Pulmonary artery endothelial cell (primary cell): Measurements from ENCODE around the gene SYTL3. TPM values are rescaled to one million over a fixed set of nuclear protein-coding genes. Genes with fewer than 3 reads are reported as not detected.
A peak's percentile ranks its signal among the peaks of the same experiment; 100 is the strongest.

Experiments used
- DNase-seq: peaks from one replicate; pipeline ENCODE4 v3.0.0-alpha.2; 2011; ENCODE audit warnings: low read depth, low spot score
- total RNA-seq: library from RNA; depleted of rRNA; stranded (reverse); fragments of >200 nt; gene quantifications from 2 replicates; pipeline ENCODE4 v1.2.3, GENCODE V29; 2014

The SYTL3 gene
- total RNA-seq, 1 donor from 2014 or later, result 0.92 TPM

DNA sequence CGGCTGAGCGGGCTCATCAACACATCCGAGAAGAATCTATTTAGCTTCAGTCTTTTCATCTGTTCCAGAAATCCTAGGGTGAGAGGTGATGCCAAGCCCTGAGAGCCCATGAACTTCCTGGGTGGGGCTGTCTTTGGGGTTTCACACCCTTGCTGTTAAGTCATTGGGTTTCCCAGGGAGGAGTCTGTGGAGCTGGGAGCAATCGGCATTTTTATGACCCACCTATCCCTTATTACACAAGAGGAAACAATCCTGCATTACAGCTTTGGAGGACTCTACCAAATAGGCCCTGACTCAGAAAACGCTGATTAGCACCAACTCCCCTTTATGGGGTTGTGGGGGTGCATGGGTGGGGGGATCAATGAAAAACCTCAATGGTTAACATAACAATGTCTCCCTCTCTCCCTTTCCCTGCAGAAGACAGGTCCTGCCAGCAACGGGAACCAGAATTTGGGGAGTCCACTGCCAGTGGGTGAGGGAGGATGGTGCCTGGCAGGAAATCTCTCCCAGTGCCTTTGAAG, 123.1 kb downstream of the SYTL3 start:
- no peak for DNase-seq

DNA sequence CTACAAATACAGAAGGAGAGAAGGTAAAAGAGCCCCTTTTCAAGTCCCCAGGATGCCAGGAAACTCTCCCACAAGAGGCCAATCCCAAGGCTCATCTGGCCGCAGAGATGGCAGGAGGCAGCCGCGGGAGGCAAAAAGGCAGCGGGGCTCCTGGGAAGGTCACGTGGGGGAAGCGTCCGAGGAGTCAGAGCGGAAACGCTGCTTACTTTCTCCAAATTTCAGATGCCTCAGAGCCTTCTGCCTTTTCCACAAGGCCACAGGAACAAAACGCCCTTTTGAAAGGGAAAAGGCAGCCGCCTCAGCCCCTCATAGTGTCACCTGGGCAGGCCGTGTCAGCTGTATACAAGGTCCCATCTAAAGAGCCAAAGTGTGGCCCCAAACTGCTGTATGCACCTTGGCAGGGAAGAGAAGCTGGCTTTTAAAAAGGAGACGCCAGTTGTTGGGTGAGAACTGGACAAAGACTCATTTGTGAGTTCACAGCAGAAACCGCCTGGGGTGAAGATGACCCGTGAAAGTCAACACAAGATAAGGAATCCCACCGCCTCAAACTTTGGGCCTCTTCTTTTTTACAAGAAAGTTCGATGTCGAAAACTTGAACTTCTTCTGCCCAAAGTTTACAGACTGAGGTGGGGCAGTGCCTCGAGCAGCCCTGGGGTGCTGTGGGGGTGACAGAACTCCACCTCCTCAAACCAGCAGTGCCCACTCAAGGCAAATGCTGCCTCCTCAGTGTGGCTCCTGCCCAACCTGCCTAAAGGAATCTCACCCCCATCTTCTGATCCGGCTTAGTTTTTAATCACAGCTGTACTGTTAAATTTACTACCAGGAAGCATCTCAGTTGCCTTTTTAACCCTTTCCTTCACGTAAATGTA, 124.0 kb downstream of the SYTL3 start:
- DNase-seq, result no peak

DNA sequence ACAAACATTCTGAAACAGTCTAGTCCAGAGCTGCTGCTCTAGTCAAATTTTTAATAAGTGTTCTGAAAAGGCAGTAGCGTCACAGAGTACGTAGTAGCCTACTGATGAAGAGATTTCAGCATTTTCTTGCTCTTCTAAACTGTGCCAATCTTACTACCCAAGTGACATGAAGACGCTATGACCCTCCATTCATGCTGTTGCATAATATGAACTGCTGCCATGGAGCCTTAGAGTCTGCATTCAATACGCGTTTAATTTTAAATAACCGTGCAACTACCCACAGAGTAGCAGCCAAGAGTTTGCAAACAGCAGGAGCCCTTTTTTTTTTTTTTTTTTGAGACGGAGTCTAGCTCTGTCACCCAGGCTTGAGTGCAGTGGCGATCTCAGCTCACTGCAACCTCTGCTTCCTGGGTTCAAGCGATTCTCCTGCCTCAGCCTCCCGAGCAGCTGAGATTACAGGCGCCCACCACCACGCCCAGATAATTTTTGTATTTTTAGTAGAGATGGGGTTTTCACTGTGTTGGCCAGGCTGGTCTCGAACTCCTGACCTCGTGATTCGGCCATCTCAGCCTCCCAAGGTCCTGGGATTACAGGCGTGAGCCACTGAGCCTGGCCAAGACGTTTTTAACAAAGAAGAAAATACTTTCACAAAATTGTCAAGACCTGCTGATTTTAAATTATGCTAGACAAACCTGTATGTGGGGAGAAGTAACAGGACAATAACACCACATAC, 125.0 kb downstream of the SYTL3 start:
- DNase-seq, result no peak

DNA sequence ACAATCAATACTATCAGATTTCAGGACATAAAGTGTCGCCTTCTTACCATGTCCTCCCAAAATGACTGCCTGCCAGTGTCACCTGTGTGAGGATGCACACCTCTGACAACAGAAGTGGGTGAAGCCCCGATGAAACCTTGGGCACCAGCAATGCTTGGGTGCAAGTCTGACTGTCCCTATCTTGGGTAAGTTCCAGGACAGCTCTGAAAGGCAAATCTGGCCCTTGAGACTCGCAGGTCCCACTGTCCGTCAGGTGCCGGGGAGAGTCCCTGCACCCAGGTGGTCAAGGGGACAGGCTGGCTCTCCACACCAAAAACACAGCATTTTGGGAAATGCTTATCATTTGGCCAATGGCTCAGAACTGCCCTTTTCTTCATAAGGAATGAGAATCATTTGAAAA, 126.0 kb downstream of the SYTL3 start:
- DNase-seq, result no peak

DNA sequence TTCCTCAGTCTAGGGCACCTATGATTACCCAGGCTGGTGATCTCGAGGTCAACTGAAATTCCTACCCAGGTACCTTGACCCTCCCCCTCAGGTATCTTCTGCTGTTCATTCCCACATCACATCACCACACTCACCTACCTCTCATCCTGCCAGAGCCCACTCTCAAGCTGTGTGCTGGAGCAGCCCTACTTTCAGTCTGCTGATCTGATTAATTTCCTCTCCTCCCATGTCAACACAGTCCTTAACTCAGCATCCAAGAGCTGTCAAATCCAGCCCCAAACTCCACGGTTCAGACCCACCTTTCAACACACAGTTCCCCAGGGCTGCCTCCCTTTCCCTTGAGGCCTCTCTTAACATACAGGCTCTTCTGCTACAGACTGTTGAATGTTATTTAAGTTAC, 126.9 kb downstream of the SYTL3 start:
- DNase-seq, result no peak

DNA sequence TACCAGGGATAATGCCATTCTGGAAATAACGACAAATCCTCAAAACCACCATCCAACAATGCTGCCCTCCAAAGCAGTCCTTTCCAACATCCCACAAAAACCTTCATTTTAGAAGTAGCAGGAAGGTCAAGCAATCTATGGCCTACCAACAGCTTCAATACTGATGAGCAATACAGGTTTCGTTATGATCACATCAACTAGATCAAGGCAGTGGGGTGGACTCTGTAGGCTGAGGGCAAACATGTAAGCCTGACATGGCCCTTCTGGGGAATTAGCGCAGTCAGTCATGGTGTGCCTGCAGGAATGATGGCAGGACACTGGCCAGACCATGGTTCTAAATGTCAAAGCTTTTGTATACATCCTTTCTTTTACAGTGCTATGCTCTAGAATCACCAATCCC, 127.7 kb downstream of the SYTL3 start:
- no peak for DNase-seq

DNA sequence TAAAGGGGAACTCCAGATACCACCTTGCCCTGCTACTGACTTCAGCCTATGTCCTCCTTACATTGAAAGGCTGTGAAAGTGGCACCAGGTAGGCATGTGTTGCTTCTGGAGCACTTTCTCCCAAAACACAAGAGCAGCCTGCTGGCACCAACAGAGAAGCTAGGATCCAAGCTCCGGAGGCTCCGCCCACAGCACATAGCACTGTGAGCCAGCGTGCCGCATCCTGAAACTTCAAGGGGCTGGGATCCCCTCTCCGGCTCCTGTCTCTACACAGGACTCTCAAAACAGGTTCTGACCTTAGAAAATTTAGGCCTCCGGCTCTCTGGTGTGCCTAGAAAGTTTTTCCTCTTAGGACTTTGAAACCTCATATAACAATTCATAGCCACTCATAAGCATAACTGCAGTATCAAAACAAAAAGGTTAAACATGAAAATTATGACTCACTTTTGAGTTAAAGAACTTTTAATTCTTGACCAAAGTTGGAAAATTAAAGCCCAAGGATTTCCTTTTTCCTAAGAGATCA, 128.2 kb downstream of the SYTL3 start:
- no peak for DNase-seq

DNA sequence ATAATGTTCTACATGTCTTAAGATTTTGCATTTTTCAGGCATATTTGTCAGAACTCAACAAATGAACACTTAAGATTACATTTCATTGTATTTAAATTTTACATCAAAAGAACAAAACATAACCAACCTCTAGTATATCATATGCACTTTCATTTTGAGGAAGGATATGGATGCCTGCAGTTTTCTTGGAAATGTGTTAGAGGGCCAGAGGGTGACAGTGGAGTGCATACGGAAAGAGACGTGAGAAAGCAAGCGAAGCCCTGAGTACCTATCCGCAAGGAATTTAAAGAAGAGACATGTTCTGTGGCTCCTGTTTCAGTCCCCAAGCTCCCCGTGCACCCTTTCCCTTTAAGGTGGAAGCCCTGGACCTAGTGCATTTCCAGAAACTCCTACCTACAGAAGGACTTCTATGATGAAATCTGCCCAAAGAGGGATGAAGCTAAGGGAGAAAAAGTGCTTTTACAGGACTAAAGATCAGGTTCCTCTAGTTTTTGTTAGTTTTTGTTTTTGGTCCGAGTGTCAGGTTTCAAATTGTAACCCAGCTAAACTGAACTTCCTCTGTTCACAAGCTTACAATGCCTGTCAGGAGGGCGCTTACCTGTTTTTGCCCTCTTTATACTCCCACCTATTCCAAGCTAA, 130.5 kb downstream of the SYTL3 start:
- no peak for DNase-seq

DNA sequence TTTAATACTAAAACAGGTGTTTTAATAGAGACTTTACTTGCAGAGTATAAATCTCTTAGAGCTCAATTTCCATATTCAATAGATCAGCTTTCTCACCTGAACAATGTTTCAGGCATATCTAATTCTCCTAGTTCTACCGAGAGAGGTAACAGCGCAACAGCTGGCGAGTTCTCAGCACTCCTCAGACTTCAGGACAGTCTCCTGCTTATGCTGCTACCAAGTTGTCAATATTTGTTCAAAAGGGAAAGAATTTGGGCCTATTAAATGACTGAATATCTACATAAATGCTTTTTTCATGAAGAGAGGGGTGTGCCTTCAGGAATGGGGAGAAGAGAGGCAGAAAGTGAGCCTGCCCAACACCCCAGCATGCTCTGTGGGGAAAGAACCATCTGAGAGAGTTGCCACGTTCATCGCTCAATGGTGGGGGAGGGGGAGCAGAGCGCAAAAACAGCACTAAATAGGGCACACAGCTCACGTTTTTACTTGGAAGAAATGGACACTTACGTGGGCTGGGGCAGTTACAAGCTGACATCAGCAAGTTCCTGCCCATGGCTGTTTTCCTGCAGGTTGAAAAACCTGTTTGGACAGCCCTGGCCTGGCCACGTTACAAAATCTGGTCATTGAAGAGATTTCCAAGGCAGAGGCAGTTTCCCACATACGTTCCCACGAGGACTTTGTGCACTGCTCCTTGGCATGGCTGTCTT, 131.3 kb downstream of the SYTL3 start:
- no peak for DNase-seq

DNA sequence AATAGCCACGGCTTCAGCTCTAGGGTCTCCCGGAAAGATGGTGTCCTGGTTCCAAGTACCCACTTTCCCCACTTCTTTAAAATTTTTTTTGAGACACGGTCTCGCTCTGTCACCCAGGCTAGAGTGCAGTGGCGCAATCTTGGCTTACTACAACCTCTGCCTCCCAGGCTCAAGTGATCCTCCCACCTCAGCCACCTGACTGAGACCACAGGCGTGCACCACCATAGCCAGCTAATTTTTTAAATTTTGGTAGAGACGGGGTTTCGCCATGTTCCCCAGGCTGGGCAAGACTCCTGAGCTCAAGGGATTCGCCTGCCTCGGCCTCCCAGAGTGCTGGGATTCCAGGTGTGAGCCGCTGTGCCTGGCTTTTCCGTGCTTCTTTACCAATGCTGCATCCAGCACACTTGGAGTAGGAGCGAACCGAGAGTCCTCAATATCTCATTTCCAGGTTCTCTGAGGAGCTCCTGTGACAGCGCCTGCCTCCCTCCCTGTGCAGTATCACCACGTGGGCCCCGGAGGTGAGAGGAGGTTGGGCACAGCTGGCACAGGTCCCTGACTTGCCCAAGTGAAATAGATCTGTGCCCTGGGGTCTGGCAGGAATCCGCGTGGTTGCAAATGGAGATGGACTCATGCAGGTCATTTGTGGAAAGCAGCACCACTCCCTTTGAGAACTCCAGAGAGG, 132.0 kb downstream of the SYTL3 start:
- no peak for DNase-seq

DNA sequence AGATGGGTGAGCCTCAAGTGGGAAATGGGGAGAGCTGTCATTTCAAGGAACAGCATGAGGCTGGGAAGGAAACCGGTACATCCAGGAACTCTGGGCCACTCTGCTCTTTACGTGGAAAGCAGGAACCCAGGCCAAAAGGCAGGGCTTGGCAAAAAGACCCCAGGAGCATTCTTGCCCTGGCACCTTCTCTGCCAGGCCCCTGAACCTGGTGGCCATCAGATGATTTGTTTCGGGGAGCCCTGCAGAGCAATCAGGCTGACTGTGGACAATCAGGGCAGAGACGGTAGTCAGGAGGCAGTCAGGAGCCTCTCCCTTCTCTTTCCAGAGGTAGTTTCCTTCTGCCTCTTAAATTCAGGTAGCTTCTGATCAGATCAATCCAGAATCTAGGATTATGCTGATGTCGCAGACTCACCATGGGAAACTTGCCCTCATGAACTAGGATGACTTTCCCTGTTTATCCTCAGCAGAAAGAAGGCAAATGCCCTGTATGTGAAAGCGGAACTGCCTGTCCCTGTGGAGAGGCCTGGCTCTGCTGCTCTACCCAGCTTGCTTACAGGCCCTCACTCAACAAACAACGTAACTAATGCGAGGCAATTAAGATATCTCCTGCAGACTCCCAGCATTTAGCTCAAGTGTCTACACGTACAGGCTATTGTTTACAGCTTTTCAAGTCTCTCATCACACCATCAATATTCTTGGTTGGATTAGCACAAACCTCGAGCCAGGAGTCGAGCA, 132.7 kb downstream of the SYTL3 start:
- DNase-seq, result no peak

DNA sequence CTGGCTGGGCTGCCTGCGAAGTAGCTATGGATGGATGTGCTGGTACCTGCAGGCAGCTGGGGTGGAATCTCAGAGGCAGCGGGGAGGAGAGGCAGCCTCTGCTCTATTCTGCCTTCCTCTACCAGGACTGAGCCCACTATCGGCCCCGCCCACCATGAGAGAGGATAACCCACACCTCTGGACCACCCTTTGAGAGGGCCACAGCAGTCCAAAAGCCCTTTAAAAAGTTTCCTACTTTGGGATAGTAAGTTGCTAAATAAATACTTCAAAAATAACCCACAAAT, 133.3 kb downstream of the SYTL3 start:
- no peak for DNase-seq

DNA sequence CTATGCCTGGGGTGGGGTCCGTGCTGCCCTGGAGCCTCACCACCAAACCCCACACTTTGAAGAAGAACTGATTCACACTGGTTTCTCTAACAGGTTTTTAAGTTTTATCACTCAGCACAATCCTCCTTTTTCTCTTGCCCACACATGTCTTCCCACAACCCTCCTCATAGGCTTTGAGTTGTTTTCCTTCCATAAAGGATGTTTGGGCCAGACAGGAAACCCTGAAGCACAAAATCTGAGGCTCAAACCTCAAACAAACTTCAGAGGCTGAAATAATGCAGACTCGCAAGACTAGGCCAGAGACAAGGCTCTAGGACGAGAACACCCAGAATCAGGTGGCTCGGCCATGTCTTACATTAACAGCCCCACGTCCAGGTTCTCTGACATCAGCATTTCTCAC, 134.0 kb downstream of the SYTL3 start:
- no peak for DNase-seq

DNA sequence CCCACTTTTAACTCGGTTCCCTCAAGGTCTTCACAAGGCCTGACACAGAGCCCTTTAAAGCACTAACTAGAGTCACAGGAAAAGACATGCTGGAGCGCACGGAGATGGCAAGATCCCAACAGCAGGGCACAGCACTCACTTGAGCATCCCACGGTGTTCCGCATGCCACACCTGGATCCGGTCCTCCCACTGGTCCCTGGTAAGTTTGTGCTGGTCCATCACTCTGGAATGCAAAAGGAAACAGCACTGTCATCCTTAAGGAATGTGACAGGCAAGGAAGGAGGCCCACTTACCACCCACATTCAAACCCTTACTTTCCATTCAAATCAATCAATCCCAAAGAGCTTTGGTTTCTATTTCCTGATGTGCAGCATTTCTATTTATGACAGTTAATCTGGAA, 134.7 kb downstream of the SYTL3 start:
- DNase-seq, result peak; percentile 41

DNA sequence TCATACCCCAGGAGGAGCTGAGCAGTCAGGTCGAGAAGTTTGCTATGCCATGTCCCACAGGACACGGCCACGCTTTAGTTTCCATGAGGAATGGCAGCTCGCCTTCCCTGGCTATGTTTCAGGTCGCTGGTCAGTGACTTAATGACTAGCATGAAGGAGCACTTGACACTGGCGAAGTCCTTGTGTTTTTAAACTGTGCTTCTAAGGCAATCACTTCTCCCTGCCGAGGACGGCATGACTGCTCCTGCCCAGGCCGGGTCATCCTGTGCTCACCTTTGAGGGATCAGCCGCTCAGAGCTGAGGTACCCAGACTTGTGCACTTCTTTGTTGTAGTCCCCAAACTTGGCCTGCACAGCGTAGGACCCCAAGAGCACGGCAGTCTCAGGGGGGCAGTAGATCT, 135.2 kb downstream of the SYTL3 start:
- no peak for DNase-seq

DNA sequence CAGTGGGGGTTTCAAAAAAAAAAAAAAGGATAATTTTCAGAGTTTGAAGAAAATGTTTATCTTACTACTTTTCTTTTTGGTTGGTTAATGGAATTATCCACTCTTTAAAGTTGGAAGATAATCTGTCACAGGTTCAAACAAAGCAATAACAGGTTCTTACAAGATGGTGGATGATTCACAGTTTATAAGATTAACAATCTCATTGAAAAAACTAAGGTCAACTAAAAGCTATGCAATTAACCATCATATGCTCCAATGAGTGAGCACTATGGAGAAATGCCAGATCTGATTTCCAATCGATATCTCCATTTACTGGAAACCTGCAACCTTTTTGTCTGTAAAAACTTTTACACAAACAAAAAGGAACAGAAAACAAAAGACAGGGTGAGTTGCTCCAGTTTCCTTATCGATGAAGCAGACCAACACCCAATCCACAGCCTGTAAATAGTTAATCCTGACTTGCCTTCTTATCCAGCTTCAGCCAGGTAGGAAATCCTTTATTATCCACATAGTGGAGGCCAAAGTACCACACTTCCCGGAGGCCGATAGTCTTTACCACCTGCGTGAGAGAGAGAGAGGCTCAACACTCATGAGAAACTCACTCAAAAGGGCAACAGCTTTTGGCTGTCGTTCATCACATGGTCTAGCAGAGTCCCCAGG, 136.9 kb downstream of the SYTL3 start:
- no peak for DNase-seq

DNA sequence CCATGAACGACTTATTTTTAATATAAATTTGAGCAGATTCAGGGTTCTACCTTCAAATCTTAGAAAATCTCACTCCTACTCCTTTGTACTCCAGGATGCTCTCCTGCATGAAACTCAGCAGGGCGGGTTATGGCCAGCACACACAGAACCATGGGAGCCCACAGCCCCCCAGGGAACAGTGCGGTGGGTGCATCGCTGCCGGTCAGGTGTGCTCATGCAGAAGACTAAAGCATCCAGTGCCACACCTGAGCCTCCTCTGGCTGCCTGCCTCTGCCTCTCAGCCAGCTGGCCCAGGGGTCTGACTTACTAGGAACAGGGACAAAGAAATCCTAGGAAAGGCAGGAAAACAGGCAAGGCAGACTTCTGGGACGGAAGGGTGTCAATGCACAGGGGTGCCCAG, 137.5 kb downstream of the SYTL3 start:
- DNase-seq, result no peak

DNA sequence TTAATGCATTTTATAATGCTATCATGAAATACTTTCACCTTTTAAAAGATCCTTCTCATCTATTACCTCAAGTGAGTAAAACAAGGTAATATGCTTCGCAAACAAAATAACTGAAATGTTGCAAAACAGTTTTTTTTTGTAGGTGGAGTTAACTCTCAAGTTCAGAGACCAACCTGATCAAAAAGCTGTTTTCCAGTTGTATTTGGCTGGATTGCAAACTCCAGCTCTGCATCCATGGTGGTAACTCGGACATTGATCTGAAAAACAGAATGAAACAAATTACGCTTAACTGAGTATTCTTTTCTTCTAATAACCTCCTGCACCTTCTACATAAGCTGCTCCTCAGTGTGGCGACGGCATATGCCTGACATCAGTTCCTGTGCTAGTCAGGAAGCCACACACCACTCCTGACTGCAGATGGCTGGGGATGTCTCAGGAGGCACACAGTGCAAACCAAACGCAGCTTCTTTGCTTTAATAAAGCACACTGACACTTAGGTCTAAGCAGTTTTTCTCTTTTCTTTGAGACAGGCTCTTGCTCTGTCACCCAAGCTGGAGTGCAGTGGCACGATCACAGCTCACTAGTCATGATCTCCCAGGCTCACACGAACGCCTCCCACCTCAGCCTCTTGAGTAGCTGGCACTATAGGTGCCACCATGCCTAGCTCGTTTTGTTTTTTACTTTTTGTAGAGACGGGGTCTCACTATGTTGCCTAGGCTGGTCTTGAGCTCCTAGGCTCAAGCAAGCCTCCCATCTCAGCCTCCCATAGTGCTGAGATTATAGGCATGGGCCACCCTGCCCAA, 139.5 kb downstream of the SYTL3 start:
- no peak for DNase-seq
